Activated CD8-positive, alpha-beta memory T cell treated with anti-CD3 and anti-CD28 coated beads for 1 hour (primary cell): ENCODE data around the gene SLC47A2.

Source experiments
- DNase-seq, 2 donors: peaks; one replicate each; pipeline ENCODE4 v3.0.0-alpha.2; 2020; ENCODE audit warnings: low read depth in 1 of 2; ENCODE audit errors: extremely low read depth in 1 of 2

The SLC47A2 gene

GRCh38 chr17:19729900-19730299, 13.5 kb upstream of the SLC47A2 start:
- no peak for DNase-seq

- DNase-seq: no peak
Measured at GRCh38 chr17:19728084-19728495, 11.7 kb upstream of the SLC47A2 start.

DNA sequence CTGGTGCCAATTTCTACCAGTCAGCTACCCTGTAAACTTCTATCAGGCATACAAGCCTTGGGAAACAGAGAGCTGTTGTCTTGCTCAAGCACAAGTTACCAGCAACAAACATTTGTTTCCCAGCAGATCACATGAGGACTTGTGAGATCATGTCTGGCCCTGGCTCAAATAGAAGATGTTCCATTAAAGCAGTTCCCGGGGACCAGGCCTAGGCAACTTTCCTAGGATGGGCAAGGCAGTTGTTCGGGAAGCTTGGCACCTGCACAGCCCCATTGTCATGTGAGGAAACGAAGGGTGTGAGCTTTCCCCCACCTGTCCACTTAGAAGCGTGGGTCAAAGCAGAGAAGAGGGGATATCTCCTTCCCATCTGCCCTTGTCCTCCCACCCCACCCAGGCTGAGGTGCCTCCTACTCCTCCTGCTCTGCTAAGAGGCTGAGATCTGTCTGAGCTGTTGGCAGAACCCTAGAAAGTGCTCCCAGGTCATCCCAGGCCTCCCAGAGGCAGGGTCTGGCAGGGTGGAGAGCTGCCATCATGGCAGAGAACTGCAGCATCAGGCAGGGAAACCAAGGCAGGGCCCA, 11.2 kb upstream of the SLC47A2 start:
- no peak for DNase-seq

DNA sequence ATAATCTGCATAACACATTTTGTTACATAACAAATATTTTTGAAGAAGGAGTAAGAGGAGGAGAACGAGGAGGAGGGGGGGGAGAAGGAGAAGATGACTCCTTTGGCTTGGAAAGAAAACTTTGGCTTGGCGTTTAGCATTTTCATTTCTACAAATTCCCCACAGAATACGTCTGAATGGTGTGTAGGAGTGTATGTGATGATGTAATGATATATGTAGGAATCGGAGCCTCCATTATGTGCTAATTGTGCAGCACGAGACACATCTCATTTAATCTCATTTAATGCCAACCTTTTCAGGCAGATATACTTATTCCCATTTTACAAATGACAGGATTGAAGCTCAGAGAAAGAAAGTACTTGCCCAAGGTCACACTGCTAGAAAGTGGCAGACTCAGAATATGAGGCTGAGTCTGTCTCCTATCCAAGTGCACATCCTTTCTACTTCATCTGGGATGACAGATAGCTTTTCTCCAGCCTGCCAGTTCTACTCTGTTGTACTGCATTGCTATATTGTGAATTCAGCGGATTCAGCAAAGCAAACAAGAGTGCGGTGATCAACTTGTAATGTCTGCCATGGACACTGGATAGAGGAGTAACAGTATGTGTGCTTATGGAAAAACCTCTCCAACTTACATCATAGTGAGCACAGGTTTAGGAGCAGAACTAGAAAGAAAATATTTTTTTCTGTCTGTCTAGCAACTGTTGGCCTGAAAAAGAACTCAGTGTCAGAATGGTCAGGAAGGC, 10.4 kb upstream of the SLC47A2 start:
- DNase-seq: no peak

- DNase-seq: no peak
Measured at GRCh38 chr17:19725486-19725885, 9.1 kb upstream of the SLC47A2 start.

DNA sequence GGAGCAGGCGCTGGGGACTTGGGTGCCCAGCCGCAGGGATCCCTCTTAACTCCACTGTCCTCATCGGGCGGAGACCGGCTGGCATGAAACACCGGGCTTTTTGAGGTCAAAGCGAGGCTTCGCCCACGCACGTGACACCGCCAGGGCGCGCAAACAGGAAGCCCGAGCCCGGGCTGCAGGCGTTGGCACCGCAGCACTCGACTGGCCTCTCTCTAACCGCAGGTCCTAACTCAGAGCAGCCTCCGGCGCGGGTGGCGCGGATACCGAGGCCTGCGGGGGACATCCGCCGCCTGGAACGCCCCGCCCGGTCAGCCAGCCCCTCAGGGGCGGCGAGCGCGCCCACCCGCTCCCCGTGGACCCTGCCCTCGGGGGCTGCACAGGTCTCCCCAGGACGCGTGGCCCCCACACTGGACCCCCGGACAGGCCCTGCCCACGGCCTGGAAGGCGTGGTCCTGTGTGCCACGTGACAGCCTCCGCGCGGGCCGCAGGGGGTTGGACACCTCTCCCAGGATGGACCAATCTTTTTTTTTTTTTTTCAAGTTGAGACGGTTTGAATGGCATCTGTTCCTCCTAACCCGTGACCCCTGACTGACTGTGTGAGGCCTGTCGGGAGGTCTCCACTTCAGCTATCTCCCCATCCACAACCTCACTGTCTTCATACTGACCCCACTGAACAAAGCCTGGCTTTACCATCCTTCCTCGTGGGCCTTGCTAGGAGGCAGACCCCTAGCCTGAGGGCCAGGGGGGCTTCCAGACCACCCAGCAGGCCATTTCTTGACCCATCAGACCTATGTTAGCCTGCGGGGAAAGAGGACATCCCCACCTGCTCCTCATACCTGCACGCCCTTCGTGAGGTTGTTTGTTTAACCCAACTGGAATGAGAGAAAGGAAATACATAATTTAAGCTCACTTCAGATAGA, 8.4 kb upstream of the SLC47A2 start:
- DNase-seq: peak in 1 of 2 donors; percentile 11

GRCh38 chr17:19723964-19724363, 7.6 kb upstream of the SLC47A2 start:
- DNase-seq: no peak

DNA sequence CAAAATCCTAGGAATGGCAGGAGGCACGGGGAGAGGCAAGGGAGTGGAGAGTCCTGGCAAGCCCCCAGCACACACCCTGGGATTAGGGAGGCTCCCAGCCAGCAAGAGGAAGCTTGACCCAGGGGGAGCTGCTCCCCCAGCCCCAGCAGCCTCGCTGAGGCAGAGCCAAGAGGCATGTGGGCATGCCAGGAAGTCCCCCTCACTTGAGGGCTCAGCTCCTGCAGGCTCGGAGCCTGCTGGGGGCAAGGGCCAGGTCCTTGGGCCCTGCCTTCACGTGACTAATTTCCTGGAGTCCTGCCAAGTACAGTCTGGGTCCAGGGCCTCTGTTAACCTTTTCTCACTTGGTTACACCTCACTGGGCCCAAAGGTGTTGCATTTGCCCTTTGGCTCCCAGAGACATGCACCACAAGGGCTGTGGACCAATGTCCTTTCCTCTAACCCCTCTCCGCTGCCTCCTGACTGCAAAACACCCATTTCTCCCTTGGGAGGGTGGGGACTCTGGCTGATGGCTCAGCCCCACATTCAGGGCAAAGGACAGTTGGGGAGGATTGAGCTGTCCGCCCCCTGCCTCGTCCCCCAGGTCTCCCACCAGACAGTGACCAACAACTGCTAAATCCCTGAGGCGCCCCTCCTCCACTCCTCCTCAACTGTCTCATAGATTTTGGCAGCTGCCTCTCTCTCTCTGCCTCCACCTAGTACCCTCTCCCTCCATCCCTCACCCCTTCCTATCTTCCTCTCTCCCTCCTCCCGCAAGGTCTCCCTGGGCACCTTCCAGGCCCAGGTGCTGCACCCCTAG, 4.4 kb upstream of the SLC47A2 start:
- no peak for DNase-seq

- no peak for DNase-seq
Measured at GRCh38 chr17:19720210-19720475, 3.8 kb upstream of the SLC47A2 start.

- DNase-seq: no peak
Measured at GRCh38 chr17:19719355-19720209, 3.2 kb upstream of the SLC47A2 start.

DNA sequence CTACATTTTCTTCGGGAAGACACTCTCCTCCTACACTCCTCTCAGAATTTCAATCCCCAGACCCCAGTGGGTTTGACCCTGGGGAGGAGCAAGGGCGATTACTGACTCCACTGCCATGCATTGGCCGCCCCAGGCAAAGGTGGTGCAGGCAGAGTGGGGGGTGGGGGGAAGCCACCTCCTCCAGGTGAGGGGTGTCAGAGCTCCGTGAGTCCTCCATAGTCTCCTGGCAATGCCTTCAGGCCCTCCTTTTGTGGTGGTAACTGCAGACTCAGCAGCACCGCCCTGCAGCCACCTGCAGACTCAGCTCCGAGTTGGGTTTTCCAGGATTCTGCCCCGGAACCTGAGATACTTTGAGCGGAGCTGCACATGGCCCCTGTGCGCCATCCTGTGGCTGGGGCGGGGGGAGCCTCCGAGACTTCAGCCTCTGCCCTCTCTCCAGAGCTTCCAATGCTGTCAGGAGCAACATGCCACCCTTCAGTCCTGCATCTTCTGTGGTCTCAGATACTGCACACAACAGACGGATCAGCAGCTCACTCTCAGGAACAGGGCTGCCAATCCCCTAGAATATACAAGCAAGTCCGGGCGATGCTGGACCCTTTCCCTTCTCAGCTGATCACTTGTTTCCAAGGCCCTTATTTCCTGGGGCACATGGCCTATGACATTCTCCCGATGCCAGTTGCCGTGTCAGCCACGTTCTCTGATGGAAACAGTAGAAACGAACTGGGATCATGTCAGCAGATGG, 2.4 kb upstream of the SLC47A2 start:
- no peak for DNase-seq

- no peak for DNase-seq
Measured at GRCh38 chr17:19718041-19718612, 1.7 kb upstream of the SLC47A2 start.

- no peak for DNase-seq
Measured at GRCh38 chr17:19717411-19717908, 1.1 kb upstream of the SLC47A2 start.

DNA sequence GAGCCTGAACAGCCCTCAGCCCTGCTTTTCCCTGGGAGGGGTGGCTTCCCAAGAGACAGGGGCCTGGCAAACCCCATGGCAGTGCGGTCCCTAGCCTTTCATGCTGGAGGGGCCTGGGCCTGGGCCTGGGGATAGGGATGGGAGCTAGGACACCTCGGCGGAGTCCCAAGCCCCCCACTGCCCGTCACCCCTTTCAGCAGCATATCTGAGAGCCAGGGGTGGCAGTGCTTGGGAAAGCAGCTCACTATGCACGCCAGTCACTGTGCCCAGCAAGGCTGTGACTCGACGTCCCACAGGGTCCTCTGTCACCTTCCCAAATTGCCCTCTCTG, 612 bp upstream of the SLC47A2 start:
- no peak for DNase-seq

DNA sequence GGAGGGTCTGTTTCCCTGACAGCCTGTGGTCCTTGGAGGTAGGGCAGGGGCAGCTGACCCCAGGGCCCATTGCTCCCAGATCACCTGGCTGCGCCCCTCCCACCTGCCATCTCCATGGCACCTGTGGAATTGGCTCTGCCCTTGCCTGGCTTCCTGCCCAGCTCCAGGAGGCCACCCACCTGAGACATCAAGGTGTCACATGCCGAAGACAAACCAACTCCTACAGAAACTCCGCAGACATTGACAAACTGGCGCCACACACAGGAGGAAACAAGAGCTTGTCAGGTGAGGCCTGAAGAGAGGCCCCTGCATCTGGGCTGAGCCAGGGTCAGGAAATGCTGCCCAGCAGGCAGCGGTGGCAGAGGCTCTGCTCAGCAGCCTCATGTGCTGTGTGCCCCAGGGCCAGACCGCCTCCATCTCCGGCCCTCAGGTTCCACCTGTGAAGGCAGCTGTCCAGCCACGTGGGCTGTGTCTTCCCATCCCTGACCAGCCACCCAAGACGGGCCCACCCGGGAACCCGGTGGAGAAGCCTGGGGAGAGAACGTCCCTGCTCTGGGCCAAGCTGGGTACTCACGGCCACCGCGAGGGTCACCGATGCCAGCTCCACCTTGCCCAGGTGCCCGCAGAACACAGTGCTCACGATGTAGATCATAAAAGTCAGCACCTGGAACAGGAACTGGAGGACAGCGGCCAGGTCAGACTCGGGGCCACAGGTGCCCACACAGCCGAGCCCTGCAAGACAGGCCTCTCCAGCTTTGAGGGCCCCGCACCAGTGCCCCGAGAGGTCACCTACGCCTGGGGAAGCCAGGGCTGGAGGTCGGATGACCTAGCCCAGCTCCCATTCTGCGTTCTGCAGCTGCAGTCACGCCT, 1.6 kb downstream of the SLC47A2 start:
- DNase-seq: no peak

- DNase-seq: no peak
Measured at GRCh38 chr17:19713901-19714361, 2.5 kb downstream of the SLC47A2 start.

GRCh38 chr17:19713462-19713861, 2.9 kb downstream of the SLC47A2 start:
- no peak for DNase-seq

- no peak for DNase-seq
Measured at GRCh38 chr17:19712436-19713004, 3.9 kb downstream of the SLC47A2 start.
